Measurements from ENCODE around the gene TBX2. TPM values are rescaled to one million over a fixed set of nuclear protein-coding genes. Genes with fewer than 3 reads are reported as not detected.

Gene TBX2
- total RNA-seq, 1 donor from 2014 or later: 16.1 TPM

GRCh38 chr17:61408151-61409041 is 8.8 kb downstream of the TBX2 start:
- Mint-ChIP-seq H3K27ac (ENCODE audit: unreplicated experiment) (no peak overlapping the region), H3K9me3 (no peaks in the 10 kb centered on the region), H3K4me1 (peaks cover 23% of the 10 kb centered on the region), H3K4me3 (peak overlapping the region; percentile 82), H3K27me3 (ENCODE audit: low read depth) (peaks cover 77% of the 10 kb centered on the region), H3K36me3 (ENCODE audit: low read depth) (peaks cover 8% of the 10 kb centered on the region)
- TF ChIP-seq CTCF (conservative IDR thresholded peaks at IDR 0.05): no peak
- no peak for DNase-seq (ENCODE audit: low read depth, low spot score)

- TF ChIP-seq CTCF (conservative IDR thresholded peaks at IDR 0.05): peak; percentile 62
- H3K4me3 Mint-ChIP-seq: peak overlapping the region; percentile 90
- H3K4me1 Mint-ChIP-seq: peaks cover 19% of the 10 kb centered on the region
- H3K36me3 Mint-ChIP-seq (ENCODE audit: low read depth): peaks cover 2% of the 10 kb centered on the region
- no peak for DNase-seq (ENCODE audit: low read depth, low spot score)
- no peak overlapping the region for H3K27ac Mint-ChIP-seq (ENCODE audit: unreplicated experiment)
- H3K27me3 Mint-ChIP-seq (ENCODE audit: low read depth): peaks cover 68% of the 10 kb centered on the region
- H3K9me3 Mint-ChIP-seq: no peaks in the 10 kb centered on the region
Observed at GRCh38 chr17:61409301-61410112, 9.9 kb downstream of the TBX2 start.

- TF ChIP-seq CTCF (conservative IDR thresholded peaks at IDR 0.05): peak; percentile 66
- H3K36me3 Mint-ChIP-seq (ENCODE audit: low read depth): peaks cover 2% of the 10 kb centered on the region
- H3K4me3 Mint-ChIP-seq: peak overlapping the region; percentile 90
- H3K27me3 Mint-ChIP-seq (ENCODE audit: low read depth): peaks cover 60% of the 10 kb centered on the region
- DNase-seq (ENCODE audit: low read depth, low spot score): peak; percentile 88
- H3K27ac Mint-ChIP-seq (ENCODE audit: unreplicated experiment): no peak overlapping the region
- no peaks in the 10 kb centered on the region for H3K9me3 Mint-ChIP-seq
- H3K4me1 Mint-ChIP-seq: peaks cover 19% of the 10 kb centered on the region
Observed at GRCh38 chr17:61410141-61411010, 10.7 kb downstream of the TBX2 start.

- no peak overlapping the region for H3K27ac Mint-ChIP-seq (ENCODE audit: unreplicated experiment)
- TF ChIP-seq CTCF (conservative IDR thresholded peaks at IDR 0.05): no peak
- DNase-seq (ENCODE audit: low read depth, low spot score): no peak
- H3K4me1 Mint-ChIP-seq: peaks cover 19% of the 10 kb centered on the region
- peaks cover 57% of the 10 kb centered on the region for H3K27me3 Mint-ChIP-seq (ENCODE audit: low read depth)
- H3K4me3 Mint-ChIP-seq: peak overlapping the region; percentile 90
- peaks cover 2% of the 10 kb centered on the region for H3K36me3 Mint-ChIP-seq (ENCODE audit: low read depth)
- H3K9me3 Mint-ChIP-seq: no peaks in the 10 kb centered on the region
Observed at GRCh38 chr17:61411011-61411260, 11.3 kb downstream of the TBX2 start.

Measured in neural crest cell (in vitro differentiated cells).